22Rv1 (cell line): Measurements from ENCODE around the gene CNTN5.

Source experiments
- CTCF ChIP-seq: fragments of 450-650 bp; IDR thresholded peaks from 2 replicates; pipeline ENCODE4 v1.5.1; 2017; ENCODE audit warnings: mild to moderate bottlenecking
- ZFX ChIP-seq: fragments of 450-650 bp; IDR thresholded peaks from 2 replicates; pipeline ENCODE4 v1.6.1; 2017; ENCODE audit warnings: antibody characterized with exemption, borderline replicate concordance

- TF ChIP-seq CTCF (no peak), ZFX (no peak)
Observed at GRCh38 chr11:100176456-100176855, 1155.7 kb downstream of the CNTN5 start.
